Coronary artery (tissue), 2 donors: ENCODE results near the gene VPS26B.

ENCODE experiments used
- DNase-seq: peaks from one replicate; pipeline ENCODE4 v3.0.0-alpha.2; 2017; ENCODE audit warnings: low spot score
- H3K27ac ChIP-seq, 2 donors: fragments of 200-600 bp; sonication (generic); one replicate each; pipeline ENCODE4 v1.5.1; 2016 to 2019
- H3K4me3 ChIP-seq: fragments of 200-600 bp; sonication (generic); 2 replicates; pipeline ENCODE4 v1.5.1; 2016; ENCODE audit warnings: mild to moderate bottlenecking, moderate library complexity
- TF ChIP-seq, protein P1 (sequence below): fragments of 200-600 bp; sonication (generic); IDR thresholded peaks from one replicate; pipeline ENCODE4 v1.5.1; 2019; ENCODE audit warnings: antibody characterized with exemption

VPS26B gene

DNA sequence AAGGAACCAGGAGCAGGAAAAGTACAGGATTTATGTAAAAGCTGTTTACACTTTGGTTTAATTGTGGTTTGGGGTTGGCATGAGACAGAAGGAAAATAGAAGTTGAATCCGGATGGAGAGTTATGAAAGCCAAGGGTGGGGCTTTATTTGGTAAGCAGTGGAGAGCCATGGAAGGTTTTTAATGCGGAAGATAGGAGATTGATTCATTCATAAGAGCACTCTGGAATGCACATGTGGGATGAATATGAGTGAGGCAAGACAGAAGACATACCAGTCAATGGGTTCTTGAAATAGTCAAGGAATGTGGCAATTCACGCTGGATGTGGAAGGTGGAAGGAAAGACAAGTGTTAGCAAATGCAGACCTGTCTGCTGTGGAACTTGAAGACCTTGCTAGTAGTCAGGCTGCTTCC, 42.4 kb downstream of the VPS26B start:
- no peak for DNase-seq
- TF ChIP-seq, protein P1, sequence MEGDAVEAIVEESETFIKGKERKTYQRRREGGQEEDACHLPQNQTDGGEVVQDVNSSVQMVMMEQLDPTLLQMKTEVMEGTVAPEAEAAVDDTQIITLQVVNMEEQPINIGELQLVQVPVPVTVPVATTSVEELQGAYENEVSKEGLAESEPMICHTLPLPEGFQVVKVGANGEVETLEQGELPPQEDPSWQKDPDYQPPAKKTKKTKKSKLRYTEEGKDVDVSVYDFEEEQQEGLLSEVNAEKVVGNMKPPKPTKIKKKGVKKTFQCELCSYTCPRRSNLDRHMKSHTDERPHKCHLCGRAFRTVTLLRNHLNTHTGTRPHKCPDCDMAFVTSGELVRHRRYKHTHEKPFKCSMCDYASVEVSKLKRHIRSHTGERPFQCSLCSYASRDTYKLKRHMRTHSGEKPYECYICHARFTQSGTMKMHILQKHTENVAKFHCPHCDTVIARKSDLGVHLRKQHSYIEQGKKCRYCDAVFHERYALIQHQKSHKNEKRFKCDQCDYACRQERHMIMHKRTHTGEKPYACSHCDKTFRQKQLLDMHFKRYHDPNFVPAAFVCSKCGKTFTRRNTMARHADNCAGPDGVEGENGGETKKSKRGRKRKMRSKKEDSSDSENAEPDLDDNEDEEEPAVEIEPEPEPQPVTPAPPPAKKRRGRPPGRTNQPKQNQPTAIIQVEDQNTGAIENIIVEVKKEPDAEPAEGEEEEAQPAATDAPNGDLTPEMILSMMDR, result no peak
- Histone ChIP-seq H3K27ac (no peak overlapping the region), H3K4me3 (no peak overlapping the region)

DNA sequence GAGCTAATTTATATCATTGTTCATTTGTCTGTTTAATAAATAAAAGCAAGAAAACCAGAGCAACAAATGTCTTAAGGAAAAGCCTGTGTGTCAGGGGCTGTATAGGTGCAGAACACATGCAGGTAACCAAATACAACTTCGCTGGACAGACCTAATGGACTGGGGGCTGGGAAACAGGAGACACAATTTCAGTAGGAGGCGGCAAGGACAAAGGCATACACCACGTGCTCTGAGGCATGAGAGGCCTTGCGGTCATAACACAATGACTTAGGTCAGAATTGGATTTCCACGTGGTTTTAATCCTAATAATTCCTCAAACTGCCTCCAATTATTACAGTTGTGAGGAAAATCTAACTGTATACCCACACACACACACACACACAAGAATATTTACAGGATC, 43.0 kb downstream of the VPS26B start:
- no peak for DNase-seq
- H3K4me3 ChIP-seq, result no peak overlapping the region
- no peak overlapping the region for H3K27ac ChIP-seq
- TF ChIP-seq, protein P1, result no peak

DNA sequence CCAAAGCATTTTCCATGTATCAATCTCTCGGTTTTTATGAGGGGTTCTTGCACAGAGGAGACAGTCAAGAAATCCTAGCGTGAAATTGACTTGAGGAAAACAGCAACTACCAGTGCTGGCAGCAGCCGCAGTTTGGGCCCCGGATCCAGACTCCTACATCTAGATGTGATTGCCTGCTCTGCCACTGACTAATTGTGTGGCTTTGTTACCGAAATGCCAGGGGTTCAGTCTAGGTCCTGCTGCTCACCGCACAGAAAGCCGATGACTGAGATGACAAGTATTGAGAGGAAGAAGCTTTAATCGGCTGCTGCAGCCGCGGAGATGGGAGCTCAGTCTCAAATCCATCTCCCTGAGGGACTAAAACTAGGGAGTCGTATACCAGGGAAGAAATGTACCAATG, 43.5 kb downstream of the VPS26B start:
- DNase-seq, result no peak
- TF ChIP-seq, protein P1, result no peak
- Histone ChIP-seq H3K4me3 (no peak overlapping the region), H3K27ac (no peak overlapping the region)

DNA sequence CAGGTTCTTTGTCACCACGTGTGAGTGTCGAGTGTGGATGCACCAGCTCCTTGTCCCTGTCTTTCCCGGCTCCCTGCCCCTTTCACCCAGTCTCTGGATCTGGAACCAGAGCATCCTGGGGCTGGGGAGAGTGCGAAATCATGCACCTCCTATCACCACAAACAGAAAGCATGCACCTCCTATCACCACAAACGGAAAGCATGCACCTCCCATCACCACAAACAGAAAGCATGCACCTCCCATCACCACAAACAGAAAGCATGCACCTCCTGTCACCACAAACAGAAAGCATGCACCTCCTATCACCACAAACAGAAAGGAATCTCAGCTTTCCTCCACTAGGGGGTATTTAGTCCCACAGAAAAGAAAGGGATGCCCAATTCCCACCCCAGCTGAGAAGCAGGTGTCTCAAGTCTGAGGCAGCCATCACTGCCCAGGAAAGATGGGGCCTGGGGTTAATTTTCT, 45.8 kb downstream of the VPS26B start:
- H3K4me3 ChIP-seq, result no peak overlapping the region
- TF ChIP-seq, protein P1, result no peak
- no peak overlapping the region for H3K27ac ChIP-seq
- no peak for DNase-seq

DNA sequence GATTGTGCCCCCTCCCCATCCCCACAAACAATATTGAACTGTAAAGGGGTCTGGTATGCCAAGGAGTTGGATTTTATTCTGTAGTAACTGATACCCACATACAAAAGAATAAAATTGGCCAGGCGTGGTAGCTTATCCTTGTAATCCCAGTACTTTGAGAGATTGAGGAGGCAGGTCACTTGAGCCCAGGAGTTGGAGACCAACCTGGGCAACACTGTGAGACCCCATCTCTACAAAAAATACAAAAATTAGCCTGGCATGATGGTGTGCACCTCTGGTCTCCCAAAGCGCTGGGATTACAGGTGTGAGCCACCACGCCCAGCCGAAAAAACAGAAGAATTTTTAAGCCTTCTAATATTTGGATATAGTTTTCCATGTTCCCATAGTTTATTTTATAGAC, 47.5 kb downstream of the VPS26B start:
- no peak overlapping the region for H3K4me3 ChIP-seq

DNA sequence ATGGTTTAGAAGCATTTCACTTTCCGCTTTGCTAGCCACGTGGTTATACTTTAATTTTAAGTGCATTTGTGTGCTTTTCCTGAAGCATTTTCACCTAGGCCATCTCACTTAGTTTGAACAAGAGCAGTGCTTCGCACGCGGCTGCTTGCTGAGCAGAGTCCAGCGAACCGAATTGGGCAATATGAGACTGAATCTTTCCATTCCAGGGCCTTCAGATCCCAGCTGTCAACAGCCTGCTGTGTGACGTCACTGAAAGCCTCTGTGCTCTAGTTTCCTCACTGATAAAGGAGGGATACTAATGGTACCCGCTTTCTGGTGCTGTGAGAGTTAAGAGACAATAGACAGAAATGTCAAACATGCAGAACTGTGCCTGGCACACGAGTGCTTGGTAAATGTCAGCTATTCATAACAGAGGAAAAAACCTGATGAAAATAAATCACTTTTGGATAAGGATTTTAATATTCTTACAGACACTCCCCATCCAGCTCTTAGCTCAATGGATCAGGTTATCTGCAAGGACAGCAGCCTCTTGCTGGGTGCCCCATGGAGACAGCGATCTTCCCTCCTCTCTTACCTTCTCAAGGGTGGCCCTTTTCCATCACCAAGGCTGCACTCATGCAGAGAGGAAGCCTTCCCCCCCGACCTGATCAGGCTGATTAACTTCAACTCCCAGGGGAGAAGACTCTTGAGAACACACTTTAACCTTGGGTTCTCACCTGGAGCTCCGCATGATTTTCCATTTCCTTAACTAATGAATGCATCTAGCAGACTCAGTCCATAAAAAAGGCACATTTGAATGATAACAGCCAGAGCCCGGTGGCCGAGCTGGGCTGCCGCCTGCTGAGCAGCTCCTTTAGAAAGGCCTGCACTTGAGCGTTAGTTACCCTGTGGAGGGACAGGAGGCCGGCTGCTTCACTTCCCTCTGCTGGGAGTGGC, 48.2 kb downstream of the VPS26B start:
- DNase-seq, result peak; percentile 58
- Histone ChIP-seq H3K27ac (no peak overlapping the region), H3K4me3 (no peak overlapping the region)
- TF ChIP-seq, protein P1, result no peak

More for the DNA sequence above, 47.5 kb downstream of the VPS26B start:
- TF ChIP-seq, protein P1, result no peak
- H3K27ac ChIP-seq, result no peak overlapping the region
- DNase-seq, result peak; percentile 3

DNA sequence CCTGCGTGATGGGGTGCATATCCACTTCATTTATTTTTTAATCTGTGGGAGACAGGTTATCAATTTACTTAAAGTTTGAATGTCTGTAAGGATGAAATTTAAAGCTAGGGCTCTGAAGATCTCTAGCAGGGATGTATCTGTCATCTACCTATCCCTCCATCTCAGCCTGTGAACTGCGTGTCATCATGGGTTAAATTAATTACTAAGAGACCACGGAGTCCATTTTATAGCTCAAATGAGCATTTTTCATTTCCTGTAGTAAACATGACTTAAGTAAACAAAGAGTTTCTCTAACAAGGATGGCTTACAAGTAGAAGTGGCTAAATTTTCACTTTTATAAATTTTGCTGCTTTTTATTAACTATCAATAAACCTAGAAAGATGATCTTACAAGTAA, 48.8 kb downstream of the VPS26B start:
- no peak overlapping the region for H3K4me3 ChIP-seq
- H3K27ac ChIP-seq, result no peak overlapping the region
- TF ChIP-seq, protein P1, result no peak
- no peak for DNase-seq
